Neural progenitor cell (in vitro differentiated cells): Measurements from ENCODE around the gene DLG2.

Experiments
- CTCF ChIP-seq: fragments of 200-600 bp; sonication (generic); IDR thresholded peaks from 2 replicates; pipeline ENCODE4 v1.5.1; 2017; ENCODE audit warnings: antibody characterized with exemption, mild to moderate bottlenecking
- EZH2 ChIP-seq: fragments of 200-600 bp; sonication (generic); IDR thresholded peaks from 2 replicates; pipeline ENCODE4 v1.6.1; 2017; ENCODE audit warnings: antibody characterized with exemption, mild to moderate bottlenecking, moderate library complexity
- EZH2phosphoT487 ChIP-seq: fragments of 200-600 bp; sonication (generic); IDR thresholded peaks from 2 replicates; pipeline ENCODE4 v1.6.1; 2017; ENCODE audit warnings: antibody characterized with exemption

- no peak for TF ChIP-seq CTCF
- no peak for TF ChIP-seq EZH2
- TF ChIP-seq EZH2phosphoT487: no peak
Observed at GRCh38 chr11:85536438-85536837, 90.7 kb downstream of the DLG2 start.
